Endothelial cell of umbilical vein (primary cell): Measurements from ENCODE around the gene DOK1. TPM values are rescaled to one million over a fixed set of nuclear protein-coding genes. Genes with fewer than 3 reads are reported as not detected.

Experiments used
- BruUV-seq: library from RNA; stranded (reverse); fragments of 400-500 nt; replicated peaks from 2 replicates; lab custom pipeline; 2021; lab: Mats Ljungman, UMichigan
- CTCF ChIA-PET: fragments of 300-600, 350-600 bp; sonication (Branson Sonifier 250); formaldehyde crosslinking; loops from one replicate; lab custom pipeline; 2021; ENCODE audit warnings: antibody characterized with exemption, inconsistent platforms; lab: Charles Lee
- POLR2A ChIA-PET: fragments of 300-600, 350-600 bp; sonication (Branson Sonifier 250); formaldehyde crosslinking; loops from one replicate; lab custom pipeline; 2021; ENCODE audit warnings: antibody characterized with exemption, inconsistent platforms; lab: Charles Lee
- DNase-seq: peaks from one replicate; pipeline ENCODE4 v3.0.0-alpha.2; 2011; ENCODE audit warnings: low read depth, low spot score
- FAIRE-seq: peaks from 2 replicates; lab custom pipeline; 2011; peaks lifted over from hg19 to GRCh38; lab: Jason Lieb, UNC
- H2AFZ ChIP-seq: 2 replicates; pipeline ENCODE4 v1.6.0; 2012; ENCODE audit warnings: low read depth, low read length, control low read depth, inconsistent platforms
- H3K27ac ChIP-seq: 2 replicates; pipeline ENCODE4 v1.5.1; 2011; ENCODE audit warnings: low read depth, mild to moderate bottlenecking, control low read depth, low read length, moderate library complexity; ENCODE audit not compliant: insufficient read depth
- H3K27me3 ChIP-seq, 2 experiments: 2 replicates each; pipeline versions ENCODE4 v1.6.0 to v1.6.1; 2011; ENCODE audit warnings: low read length in 2 of 2, mixed read lengths in 1 of 2; ENCODE audit not compliant: control insufficient read depth in 2 of 2, insufficient read depth in 2 of 2
- H3K36me3 ChIP-seq, 2 experiments: 2 replicates in 1 of 2; 3 replicates in 1 of 2; pipeline ENCODE4 v1.5.1; 2011; ENCODE audit warnings: low read length in 2 of 2, mild to moderate bottlenecking in 1 of 2, moderate library complexity in 1 of 2; ENCODE audit not compliant: control insufficient read depth in 2 of 2, insufficient read depth in 2 of 2; ENCODE audit errors: extremely low read depth in 1 of 2
- H3K4me1 ChIP-seq: 3 replicates; pipeline ENCODE4 v1.5.1; 2011; ENCODE audit warnings: mild to moderate bottlenecking, low read length; ENCODE audit not compliant: control insufficient read depth, insufficient read depth; ENCODE audit errors: extremely low read depth
- H3K4me2 ChIP-seq: 2 replicates; pipeline ENCODE4 v1.6.1; 2011; ENCODE audit warnings: low read length, control low read depth, mixed read lengths; ENCODE audit not compliant: insufficient read depth
- H3K4me3 ChIP-seq, 3 experiments: fragments of 200-600 bp in 1 of 3; sonication (generic), shearing (Covaris generic) in 1 of 3; replicated peaks in 1 of 3; 2 replicates each; pipeline ENCODE4 v1.5.1; 2011 to 2016; ENCODE audit warnings: control low read depth in 3 of 3, low read length in 3 of 3, mild to moderate bottlenecking in 2 of 3, inconsistent platforms in 1 of 3, low read depth in 1 of 3, moderate library complexity in 1 of 3; ENCODE audit not compliant: insufficient read depth in 1 of 3
- H3K79me2 ChIP-seq: 2 replicates; pipeline ENCODE4 v1.6.0; 2012; ENCODE audit warnings: low read length, inconsistent platforms; ENCODE audit not compliant: control insufficient read depth, insufficient read depth
- H3K9ac ChIP-seq: replicated peaks from 2 replicates; pipeline ENCODE3; 2011; ENCODE audit warnings: low read length, control low read depth; ENCODE audit not compliant: insufficient read depth; ENCODE audit errors: extremely low read depth
- H3K9me1 ChIP-seq: replicated peaks from 3 replicates; pipeline ENCODE4 v1.6.0; 2011; ENCODE audit warnings: mild to moderate bottlenecking, low read length; ENCODE audit not compliant: control insufficient read depth, insufficient read depth; ENCODE audit errors: extremely low read depth
- H3K9me3 ChIP-seq: replicated peaks from 2 replicates; pipeline ENCODE4 v1.5.1; 2012; ENCODE audit warnings: low read length, inconsistent platforms; ENCODE audit not compliant: control insufficient read depth, insufficient read depth
- H4K20me1 ChIP-seq: replicated peaks from 2 replicates; pipeline ENCODE3; 2011; ENCODE audit warnings: mild to moderate bottlenecking, low read length; ENCODE audit not compliant: control insufficient read depth, insufficient read depth; ENCODE audit errors: extremely low read depth
- CTCF ChIP-seq, 2 donors: IDR thresholded peaks; 1 replicate in 1 of 2; 2 replicates in 1 of 2; pipeline ENCODE4 v1.5.1; 2011; ENCODE audit warnings: low read length in 2 of 2, mild to moderate bottlenecking in 2 of 2, moderate library complexity in 2 of 2, control low read depth in 1 of 2, inconsistent platforms in 1 of 2, low read depth in 1 of 2; ENCODE audit not compliant: insufficient read depth in 1 of 2; ENCODE audit errors: extremely low read depth in 1 of 2
- FOS ChIP-seq: IDR thresholded peaks from 2 replicates; pipeline ENCODE4 v1.6.1; 2011; ENCODE audit warnings: mild to moderate bottlenecking, low read length, moderate library complexity, borderline replicate concordance; ENCODE audit not compliant: insufficient read depth
- JUN ChIP-seq: IDR thresholded peaks from 2 replicates; pipeline ENCODE4 v1.6.1; 2011; ENCODE audit warnings: borderline replicate concordance, low read depth; ENCODE audit not compliant: insufficient read length, insufficient read depth
- MAX ChIP-seq: IDR thresholded peaks from 2 replicates; pipeline ENCODE4 v1.6.1; 2011; ENCODE audit not compliant: insufficient read depth, insufficient read length
- POLR2A ChIP-seq: IDR thresholded peaks from 2 replicates; pipeline ENCODE4 v1.6.1; 2012; ENCODE audit warnings: low read depth, mild to moderate bottlenecking, control low read depth, low read length
- POLR2AphosphoS5 ChIP-seq: IDR thresholded peaks from 2 replicates; pipeline ENCODE4 v1.6.1; 2012; ENCODE audit warnings: low read depth, mild to moderate bottlenecking, control low read depth, low read length, moderate library complexity; ENCODE audit not compliant: insufficient read depth
- dilution Hi-C: fragments of 300-500 bp; cut with MboI; formaldehyde crosslinking; loops from one replicate; pipeline ENCODE4 v1.15.0; 2019; ENCODE audit warnings: low sequenced_read_pairs; ENCODE audit not compliant: extremely low pct_ligation_motif_present
- intact Hi-C: fragments of 100-400 bp; cut with micrococcal nuclease; formaldehyde crosslinking; loops from one replicate; pipeline ENCODE4 v1.10.0; 2022
- polyA plus RNA-seq, 4 experiments: library from polyadenylated mRNA; depleted of rRNA in 3 of 4; stranded (reverse) in 3 of 4; unstranded in 1 of 4; fragments of >200 nt; gene quantifications; 2 replicates each; pipeline versions ENCODE4 v1.2.1 to v1.2.3, GENCODE V29; 2011 to 2012; ENCODE audit warnings: missing spikeins in 1 of 4
- total RNA-seq: library from RNA; stranded (reverse); gene quantifications from 2 replicates; pipeline ENCODE4 v1.2.3, GENCODE V29; 2021

DOK1 gene
- total and polyA plus RNA-seq, 2 donors (not counting 3 experiments of a cell fraction or from before 2014, with no cell fraction given) = 10.4 to 12.7 TPM

GRCh38 chr2:74550231-74550630 is 4.3 kb upstream of the DOK1 start:
- H3K27ac ChIP-seq = no peak overlapping the region
- no peak overlapping the region for H3K9ac ChIP-seq
- dilution Hi-C loops = no loop called here
- peaks cover 12 to 17% of the 10 kb centered on the region in 2 experiments for H3K27me3 ChIP-seq
- H4K20me1 ChIP-seq = no peaks in the 10 kb centered on the region
- H3K9me1 ChIP-seq = no peaks in the 10 kb centered on the region
- CTCF ChIA-PET = no interaction called here
- intact Hi-C loops = no loop called here
- TF ChIP-seq POLR2A (no peak), JUN (no peak), POLR2AphosphoS5 (no peak), MAX (no peak), CTCF (IDR thresholded peaks at IDR 0.05; ENCODE audit: extremely low read depth in 1 of 2, insufficient read depth in 1 of 2, low read depth in 1 of 2, low read length in 2 of 2) (no peak), FOS (no peak)
- no peak for FAIRE-seq
- H2AFZ ChIP-seq = no peak overlapping the region
- H3K4me3 ChIP-seq = no peak overlapping the region
- BruUV-seq = no TSS peak
- H3K4me1 ChIP-seq = peaks cover 14% of the 10 kb centered on the region
- no peaks in the 10 kb centered on the region for H3K79me2 ChIP-seq
- no peak for DNase-seq
- no peaks in the 10 kb centered on the region for H3K9me3 ChIP-seq
- H3K4me2 ChIP-seq = no peak overlapping the region
- POLR2A ChIA-PET = no interaction called here
- H3K36me3 ChIP-seq = no peaks in the 10 kb centered on the region
